SJSA1 (cell line): ENCODE data around the gene TLR7. TPM values are rescaled to one million over a fixed set of nuclear protein-coding genes. Genes with fewer than 3 reads are reported as not detected.
A peak's percentile ranks its signal among the peaks of the same experiment; 100 is the strongest.

Experiments used
- DNase-seq, 2 experiments: peaks; one replicate each; pipeline ENCODE4 v3.0.0-alpha.2; 2015 to 2020; ENCODE audit warnings: low spot score in 2 of 2, low read depth in 1 of 2
- H3K27ac ChIP-seq: fragments of 250-450 bp; sonication (Bioruptor Pico); 2 replicates; pipeline ENCODE4 v1.5.1; 2020; ENCODE audit warnings: mild to moderate bottlenecking, moderate library complexity
- H3K27me3 ChIP-seq: fragments of 250-450 bp; sonication (Bioruptor Pico); replicated peaks from 2 replicates; pipeline ENCODE4 v1.5.1; 2020; ENCODE audit warnings: mild to moderate bottlenecking, moderate library complexity
- H3K36me3 ChIP-seq: fragments of 250-450 bp; sonication (Bioruptor Pico); 2 replicates; pipeline ENCODE4 v1.5.1; 2020; ENCODE audit warnings: mild to moderate bottlenecking
- H3K4me1 ChIP-seq: fragments of 250-450 bp; sonication (Bioruptor Pico); replicated peaks from 2 replicates; pipeline ENCODE4 v1.6.1; 2021; ENCODE audit warnings: mild to moderate bottlenecking
- H3K4me3 ChIP-seq: fragments of 250-450 bp; sonication (Bioruptor Pico); 2 replicates; pipeline ENCODE4 v1.5.1; 2020; ENCODE audit warnings: mild to moderate bottlenecking
- H3K9me3 ChIP-seq: fragments of 250-450 bp; sonication (Bioruptor Pico); replicated peaks from 2 replicates; pipeline ENCODE4 v1.5.1; 2020; ENCODE audit warnings: mild to moderate bottlenecking
- total RNA-seq: library from RNA; depleted of rRNA; stranded (reverse); fragments of >200 nt; shearing (Covaris generic); gene quantifications from 2 replicates; pipeline ENCODE4 v1.2.3, GENCODE V29; 2014; rRNA removed

The TLR7 gene
- 0.11 TPM in 1 of 2 replicates, not detected in the other for total RNA-seq

DNA sequence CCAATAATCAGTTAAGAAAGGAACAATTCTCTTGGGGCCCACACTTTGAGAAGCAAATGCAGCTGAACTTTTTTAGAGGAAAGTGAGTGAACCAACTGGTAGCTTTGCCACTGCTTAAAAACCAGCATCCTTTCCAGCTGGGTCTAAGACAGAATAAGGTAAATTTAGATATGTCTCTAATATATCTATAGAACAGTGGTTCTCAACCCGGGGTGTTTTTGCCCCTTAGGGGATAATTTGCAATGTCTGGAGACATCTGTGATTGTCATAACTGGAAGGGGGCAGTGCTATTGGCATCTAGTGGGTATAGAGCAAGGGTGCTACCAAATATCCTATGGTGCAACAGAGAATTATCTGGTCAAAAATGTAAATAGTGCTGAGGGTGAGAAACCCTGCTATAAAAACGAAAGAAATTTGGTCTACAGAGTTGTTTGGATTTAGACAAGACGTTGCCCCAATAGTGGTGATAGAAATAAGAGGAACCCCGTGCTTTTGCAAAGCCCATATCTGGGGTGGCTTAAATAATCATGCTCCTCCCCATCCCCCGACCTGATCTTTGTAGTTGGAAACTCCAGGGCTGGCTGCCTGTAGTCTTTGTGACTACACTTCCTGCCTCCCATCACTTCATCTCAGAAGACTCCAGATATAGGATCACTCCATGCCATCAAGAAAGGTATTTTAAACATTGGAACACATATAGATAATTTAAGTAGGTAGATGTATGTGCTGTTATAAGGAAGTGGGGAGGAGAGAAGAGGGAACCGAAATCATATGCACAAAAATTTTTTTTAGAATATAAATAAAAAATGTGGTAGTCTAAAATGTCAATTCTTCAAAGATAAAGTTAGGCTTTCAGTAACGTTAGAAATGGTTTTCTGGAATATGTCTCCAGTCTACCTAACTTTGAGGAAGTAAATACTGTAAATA lies at the start of gene TLR7:
Gene TLR7, plus strand, starts transcription at position 622 of the 927 bp plus-strand sequence. CDS start 507 bp downstream, outside the sequence.
- H3K9me3 ChIP-seq: no peaks in the 10 kb centered on the region
- no peak for DNase-seq
- no peak within 1 kb of the TSS for H3K27ac ChIP-seq

DNA sequence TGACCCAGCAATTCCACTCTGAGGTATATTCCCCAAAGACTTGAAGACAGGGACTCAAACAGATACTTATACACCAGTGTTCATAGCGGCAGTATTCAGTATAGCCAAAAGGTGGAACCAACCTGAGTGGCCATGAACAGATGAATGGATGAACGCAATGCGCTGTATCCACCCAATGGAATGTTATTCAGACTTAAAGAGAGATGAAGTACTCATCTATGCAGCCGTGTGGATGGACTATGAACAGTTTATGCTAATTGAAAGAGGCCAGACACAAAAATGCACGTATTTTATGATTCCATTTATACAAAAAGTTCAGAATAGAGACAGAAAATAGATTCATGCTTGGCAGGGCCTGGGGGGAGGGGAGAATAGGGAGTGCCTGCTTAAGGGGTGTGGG lies 49.3 kb upstream of the TLR7 start:
- H3K36me3 ChIP-seq: peaks cover 34% of the 10 kb centered on the region
- DNase-seq: no peak
- no peaks in the 10 kb centered on the region for H3K27me3 ChIP-seq
- no peak overlapping the region for H3K4me3 ChIP-seq
- H3K4me1 ChIP-seq: no peaks in the 10 kb centered on the region
- no peak overlapping the region for H3K27ac ChIP-seq
- no peaks in the 10 kb centered on the region for H3K9me3 ChIP-seq

More for the DNA sequence above, at the start of gene TLR7:
- no peak within 1 kb of the TSS for H3K4me3 ChIP-seq
- no peaks in the 10 kb centered on the region for H3K36me3 ChIP-seq
- no peaks in the 10 kb centered on the region for H3K4me1 ChIP-seq
- no peaks in the 10 kb centered on the region for H3K27me3 ChIP-seq

DNA sequence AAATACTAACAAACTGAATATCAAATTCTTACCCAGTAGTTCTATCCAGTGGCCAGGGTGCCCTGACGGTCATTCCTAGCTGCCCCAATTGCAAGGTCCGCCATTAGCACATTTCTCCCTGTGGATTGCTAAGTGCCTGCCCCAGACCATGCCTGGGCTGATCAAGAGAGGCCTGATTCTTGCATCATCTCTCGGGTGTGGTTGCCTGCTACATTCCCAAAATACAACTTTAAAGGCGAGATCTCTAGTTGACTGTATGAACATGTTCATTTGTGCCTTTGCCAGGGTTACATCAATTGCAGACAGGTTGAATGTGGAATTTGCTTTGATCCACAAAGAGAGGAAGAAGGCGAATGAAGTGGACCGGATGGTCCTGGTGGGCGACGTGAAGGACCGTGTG lies 47.6 kb upstream of the TLR7 start:
- peaks cover 45% of the 10 kb centered on the region for H3K36me3 ChIP-seq
- no peaks in the 10 kb centered on the region for H3K9me3 ChIP-seq
- no peak overlapping the region for H3K4me3 ChIP-seq
- no peak for DNase-seq
- no peaks in the 10 kb centered on the region for H3K27me3 ChIP-seq
- H3K4me1 ChIP-seq: no peaks in the 10 kb centered on the region; the same call in 1 of the 2 replicates
- no peak overlapping the region for H3K27ac ChIP-seq

DNA sequence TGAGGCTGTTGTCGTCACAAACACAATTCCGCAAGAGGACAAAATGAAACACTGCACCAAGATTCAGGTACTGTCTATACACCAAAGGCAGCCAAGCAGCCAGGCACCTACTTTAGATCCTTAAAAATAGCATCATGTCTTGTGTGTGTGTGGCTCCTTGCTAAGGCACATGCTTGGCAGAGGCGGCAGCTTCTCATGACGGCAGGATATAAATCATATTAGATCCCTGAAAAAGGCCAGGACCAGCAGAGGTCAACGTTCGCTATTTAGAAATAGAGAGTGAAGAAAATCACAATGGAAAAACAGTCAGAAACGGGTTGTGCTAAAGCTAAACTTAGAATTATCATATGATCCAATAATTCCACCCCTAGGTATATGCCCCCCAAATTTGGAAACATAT lies 46.1 kb upstream of the TLR7 start:
- peaks cover 51% of the 10 kb centered on the region for H3K36me3 ChIP-seq
- DNase-seq: no peak
- no peak overlapping the region for H3K27ac ChIP-seq
- peaks cover 13% of the 10 kb centered on the region for H3K4me1 ChIP-seq
- H3K9me3 ChIP-seq: no peaks in the 10 kb centered on the region
- no peak overlapping the region for H3K4me3 ChIP-seq
- H3K27me3 ChIP-seq: no peaks in the 10 kb centered on the region

DNA sequence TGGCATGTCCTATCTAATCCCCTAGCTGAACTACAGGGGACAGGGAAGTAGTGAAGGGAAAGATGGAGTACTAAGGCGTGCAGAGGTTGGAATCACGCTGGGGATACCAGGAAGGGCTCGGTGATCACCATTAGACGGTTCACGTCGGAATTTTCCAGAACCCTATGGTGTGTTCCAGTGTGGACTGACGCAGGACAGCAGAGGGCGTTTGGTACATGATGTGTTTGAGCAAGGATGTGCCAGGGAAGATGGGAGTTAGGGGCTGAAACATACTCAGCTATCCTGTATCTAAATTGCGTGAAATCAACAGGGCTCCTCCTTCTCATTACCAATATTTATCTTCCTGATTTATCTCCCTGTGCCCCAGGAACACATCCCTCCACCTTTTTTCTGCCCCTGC lies 41.9 kb upstream of the TLR7 start:
- peak; percentile 54 to 68 for DNase-seq

DNA sequence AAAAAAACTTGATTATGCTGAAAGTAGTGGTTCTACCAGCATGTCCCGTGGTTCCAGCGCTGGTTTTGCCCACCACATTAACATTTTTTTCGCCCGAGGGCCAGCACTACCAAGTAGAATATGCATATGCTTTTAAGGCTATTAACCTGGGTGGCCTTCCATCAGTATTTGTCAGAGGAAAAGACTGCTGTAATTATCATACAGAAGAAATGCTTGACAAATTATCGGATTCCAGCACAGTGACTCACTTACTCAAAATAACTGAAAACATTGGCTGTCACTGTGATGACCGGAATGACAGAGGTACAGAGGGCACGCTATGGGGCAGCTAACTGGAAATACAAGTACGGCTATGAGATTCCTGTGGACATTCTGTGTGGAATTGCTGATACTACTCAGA lies 41.1 kb upstream of the TLR7 start:
- Histone ChIP-seq H3K27me3 (no peaks in the 10 kb centered on the region), H3K9me3 (no peaks in the 10 kb centered on the region), H3K27ac (peak overlapping the region; percentile 98), H3K4me1 (peaks cover 24% of the 10 kb centered on the region), H3K4me3 (no peak overlapping the region), H3K36me3 (peaks cover 36% of the 10 kb centered on the region)
- peak; percentile 83 to 91 for DNase-seq

More for the DNA sequence above, 41.9 kb upstream of the TLR7 start:
- H3K36me3 ChIP-seq: peaks cover 42% of the 10 kb centered on the region
- peak overlapping the region; percentile 98 for H3K27ac ChIP-seq
- peaks cover 24% of the 10 kb centered on the region for H3K4me1 ChIP-seq
- no peaks in the 10 kb centered on the region for H3K27me3 ChIP-seq
- H3K9me3 ChIP-seq: no peaks in the 10 kb centered on the region
- H3K4me3 ChIP-seq: no peak overlapping the region

DNA sequence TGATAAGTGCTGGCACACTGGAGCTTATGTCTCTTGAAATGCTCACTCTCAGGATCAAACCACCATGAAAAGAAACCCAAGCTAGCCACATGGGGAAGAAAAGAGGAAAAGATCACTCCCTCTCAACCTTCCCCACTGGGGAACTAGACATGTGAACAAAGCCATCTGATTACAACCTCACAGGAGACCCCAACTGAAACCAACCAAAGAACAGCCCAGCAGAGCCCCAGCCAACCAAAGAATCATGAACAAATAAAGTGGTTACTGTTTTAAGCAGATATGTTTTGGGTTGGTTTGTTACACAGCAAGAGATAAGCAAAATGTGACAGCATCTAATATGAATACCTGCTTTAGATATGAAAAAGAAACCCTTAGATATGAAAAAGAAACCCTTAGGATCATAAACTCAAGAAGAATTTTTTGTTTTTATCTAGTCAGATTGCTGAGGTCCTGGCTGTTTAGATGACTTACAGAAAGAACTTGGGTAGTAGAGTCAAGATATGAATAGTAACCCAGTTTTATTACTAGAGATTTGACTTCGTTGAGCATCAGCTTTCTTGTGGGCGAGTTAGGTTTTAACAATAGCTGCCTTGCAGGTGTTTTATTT lies 23.7 kb upstream of the TLR7 start:
- Histone ChIP-seq H3K27me3 (no peaks in the 10 kb centered on the region), H3K4me3 (no peak overlapping the region)

DNA sequence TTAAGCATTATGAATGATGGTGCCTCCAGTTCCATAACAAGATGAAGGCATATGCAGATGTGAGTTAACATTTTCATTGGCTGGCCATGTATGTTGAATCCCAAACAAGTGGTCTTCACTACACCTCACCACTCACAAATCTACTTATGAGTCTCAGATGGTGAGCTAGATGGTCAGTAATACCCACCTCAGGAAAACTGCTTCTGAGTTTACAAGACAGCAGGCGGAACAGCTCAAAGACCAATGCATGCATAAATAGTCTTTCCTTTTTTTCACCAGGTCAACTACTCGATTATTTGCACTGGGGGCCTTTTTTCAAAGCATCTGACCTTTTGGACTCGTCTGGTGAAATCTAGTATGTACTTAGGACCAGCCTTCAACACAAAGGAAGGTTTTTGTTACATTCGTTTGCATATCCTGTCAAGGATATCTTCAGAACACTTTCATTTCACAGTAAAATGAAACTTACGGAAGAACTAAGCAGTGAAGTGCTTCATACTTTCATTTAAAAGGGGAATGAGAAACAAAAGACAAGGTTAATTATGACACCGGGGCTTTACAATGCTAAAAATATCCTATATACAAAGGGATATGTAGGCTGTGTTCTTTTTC lies 23.1 kb upstream of the TLR7 start:
- Histone ChIP-seq H3K27me3 (no peaks in the 10 kb centered on the region), H3K36me3 (no peaks in the 10 kb centered on the region), H3K4me1 (no peaks in the 10 kb centered on the region), H3K27ac (no peak overlapping the region), H3K9me3 (no peaks in the 10 kb centered on the region), H3K4me3 (no peak overlapping the region)
- DNase-seq: no peak

More for the DNA sequence above, 23.7 kb upstream of the TLR7 start:
- Histone ChIP-seq H3K36me3 (no peaks in the 10 kb centered on the region), H3K27ac (no peak overlapping the region), H3K9me3 (no peaks in the 10 kb centered on the region), H3K4me1 (no peaks in the 10 kb centered on the region)
- no peak for DNase-seq

DNA sequence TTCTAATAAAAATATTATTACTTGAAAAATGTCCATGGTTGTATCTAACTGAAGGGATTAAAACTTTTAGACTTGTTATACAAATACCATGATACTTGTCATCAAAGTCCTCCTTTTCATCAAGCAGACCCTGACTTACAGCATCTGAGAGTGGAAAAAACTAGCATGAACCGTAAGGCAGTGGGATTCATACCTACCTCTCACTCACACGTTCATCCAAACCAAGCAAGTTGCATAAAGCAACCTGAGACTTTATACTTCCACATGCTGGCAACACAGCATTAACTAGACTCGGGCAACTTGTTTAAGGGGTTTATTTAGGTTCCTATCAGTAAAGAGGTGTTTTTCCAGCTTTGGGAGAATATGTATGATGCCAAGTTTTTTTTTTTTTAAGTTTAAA lies 22.6 kb upstream of the TLR7 start:
- Histone ChIP-seq H3K9me3 (no peaks in the 10 kb centered on the region), H3K36me3 (no peaks in the 10 kb centered on the region), H3K4me1 (no peaks in the 10 kb centered on the region), H3K27ac (no peak overlapping the region), H3K4me3 (no peak overlapping the region), H3K27me3 (no peaks in the 10 kb centered on the region)
- DNase-seq: no peak

DNA sequence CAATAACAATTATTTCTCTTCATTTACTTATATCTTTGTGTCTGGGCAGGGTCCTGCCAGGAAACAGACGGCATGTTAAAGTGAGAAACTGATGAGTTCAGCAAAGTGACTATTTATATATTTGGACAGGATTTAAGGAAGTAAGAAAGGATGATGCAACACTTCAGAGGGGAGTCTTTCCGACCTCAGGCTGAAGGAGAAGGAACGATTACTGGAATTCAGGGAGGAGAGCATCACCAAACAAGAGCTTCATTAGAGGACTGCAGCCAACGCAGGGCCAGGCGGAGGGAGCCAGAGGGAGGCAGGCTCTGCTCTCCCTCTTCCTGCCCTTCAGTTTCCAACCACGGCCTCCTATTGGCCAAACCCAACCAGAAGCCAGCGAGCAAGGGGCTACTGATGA lies 1.5 kb upstream of the TLR7 start:
- Histone ChIP-seq H3K36me3 (no peaks in the 10 kb centered on the region), H3K4me1 (no peaks in the 10 kb centered on the region), H3K27ac (no peak overlapping the region), H3K4me3 (no peak overlapping the region), H3K27me3 (no peaks in the 10 kb centered on the region), H3K9me3 (no peaks in the 10 kb centered on the region)
- DNase-seq: no peak

DNA sequence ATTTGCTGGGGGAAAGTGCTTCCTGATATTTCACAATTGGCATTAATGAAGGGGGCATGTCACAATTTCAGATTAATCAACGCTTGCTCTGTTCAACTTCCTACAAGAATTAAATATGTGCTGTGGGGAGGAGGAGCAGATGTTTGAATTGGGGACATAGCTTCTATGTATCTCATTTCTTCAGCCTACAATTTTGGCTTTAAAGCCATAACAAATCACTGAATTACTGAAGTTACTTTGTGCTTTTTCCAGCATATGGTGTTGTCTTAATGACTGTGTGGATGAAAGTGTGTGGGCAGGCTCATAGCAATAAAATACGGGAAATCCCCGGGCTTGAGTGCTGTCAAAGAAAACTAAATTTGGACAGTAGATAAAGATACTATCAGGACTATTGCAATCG lies 813 bp downstream of the TLR7 start:
- Histone ChIP-seq H3K27ac (no peak overlapping the region), H3K27me3 (no peaks in the 10 kb centered on the region), H3K4me3 (no peak overlapping the region), H3K4me1 (no peaks in the 10 kb centered on the region), H3K9me3 (no peaks in the 10 kb centered on the region), H3K36me3 (no peaks in the 10 kb centered on the region)
- DNase-seq: no peak

DNA sequence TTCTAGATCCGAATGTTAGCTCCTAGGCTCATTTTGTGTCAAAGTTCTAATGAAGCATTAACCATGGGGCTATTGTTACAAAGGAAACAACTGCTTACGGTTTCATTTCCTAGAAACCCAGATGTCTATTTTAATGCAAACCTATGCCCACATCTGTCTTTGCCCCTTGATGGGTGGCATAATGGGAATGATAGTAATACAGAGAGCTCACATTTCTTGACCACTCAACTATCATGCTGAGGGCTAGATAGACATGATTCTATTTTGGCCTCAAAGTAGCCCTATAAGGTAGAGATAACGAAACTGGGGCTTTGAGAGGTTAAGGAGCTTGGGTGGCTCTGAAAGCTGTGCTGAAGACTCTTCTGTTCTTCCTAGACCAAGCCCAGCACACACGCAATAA lies 1.9 kb downstream of the TLR7 start:
- DNase-seq: no peak
- Histone ChIP-seq H3K4me3 (no peak overlapping the region), H3K9me3 (no peaks in the 10 kb centered on the region), H3K27ac (no peak overlapping the region), H3K4me1 (no peaks in the 10 kb centered on the region), H3K36me3 (no peaks in the 10 kb centered on the region), H3K27me3 (no peaks in the 10 kb centered on the region)

DNA sequence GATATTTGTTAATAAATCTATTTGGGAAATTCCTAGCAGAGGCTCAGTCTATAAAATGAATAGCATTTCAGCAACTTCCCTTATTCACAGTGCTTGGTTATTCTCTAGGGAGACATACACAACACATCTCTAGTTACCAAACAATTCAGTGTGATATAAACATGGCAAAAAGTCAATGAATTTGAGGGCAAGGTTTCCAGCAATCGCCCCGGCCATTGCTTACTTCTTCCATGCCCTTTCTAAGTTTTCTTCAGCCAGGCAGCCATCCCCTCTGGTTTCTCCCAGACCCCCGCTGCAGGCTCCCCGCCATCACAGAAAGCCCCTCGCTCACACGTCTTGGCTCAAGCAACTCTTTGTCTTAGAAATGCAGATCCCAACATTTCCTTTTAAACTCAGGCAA lies 4.4 kb downstream of the TLR7 start:
- no peaks in the 10 kb centered on the region for H3K27me3 ChIP-seq
- no peak overlapping the region for H3K4me3 ChIP-seq
- H3K4me1 ChIP-seq: no peaks in the 10 kb centered on the region
- no peak for DNase-seq
- H3K9me3 ChIP-seq: no peaks in the 10 kb centered on the region
- H3K27ac ChIP-seq: no peak overlapping the region
- H3K36me3 ChIP-seq: no peaks in the 10 kb centered on the region

DNA sequence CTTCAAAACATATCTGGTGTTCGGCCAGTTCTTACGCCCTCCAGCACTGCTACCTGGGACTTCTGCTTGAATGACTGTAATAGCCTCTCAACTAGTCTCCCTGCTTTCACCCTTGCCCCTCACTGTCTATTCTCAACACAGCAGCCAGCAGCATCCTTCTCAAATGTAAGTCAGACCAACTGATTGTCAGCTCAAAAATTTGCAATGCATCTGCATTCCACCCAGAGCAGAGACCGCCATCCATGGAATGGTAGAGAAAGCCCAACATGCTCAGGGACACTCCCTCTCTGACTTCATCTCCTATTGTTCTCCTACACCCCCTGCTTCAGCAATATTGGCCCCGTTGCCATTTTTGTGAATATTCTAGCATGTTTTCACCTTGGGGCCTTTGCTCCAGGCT lies 5.9 kb downstream of the TLR7 start:
- DNase-seq: no peak
- H3K9me3 ChIP-seq: no peaks in the 10 kb centered on the region
- no peaks in the 10 kb centered on the region for H3K4me1 ChIP-seq
- H3K27me3 ChIP-seq: no peaks in the 10 kb centered on the region
- no peak overlapping the region for H3K27ac ChIP-seq
- H3K36me3 ChIP-seq: no peaks in the 10 kb centered on the region
- H3K4me3 ChIP-seq: no peak overlapping the region
